ENCODE measurements around the gene KRT27. TPM values are rescaled to one million over a fixed set of nuclear protein-coding genes. Genes with fewer than 3 reads are reported as not detected.
A peak's percentile ranks its signal among the peaks of the same experiment; 100 is the strongest.

Gene KRT27
- total and polyA plus RNA-seq, 7 experiments from 2014 or later, result not detected

- Histone ChIP-seq H3K9me3 (ENCODE audit: control insufficient read depth in 2 of 3, low read length in 3 of 3) (no peaks in the 10 kb centered on the region), H3K36me3 (ENCODE audit: control insufficient read depth in 2 of 3, insufficient read depth in 3 of 3, low read length in 3 of 3) (no peaks in the 10 kb centered on the region), H3K4me3 (ENCODE audit: low read length) (no peak overlapping the region), H3K27me3 (ENCODE audit: control insufficient read depth in 2 of 2, insufficient read depth in 2 of 2, low read length in 2 of 2) (no peaks in the 10 kb centered on the region), H3K4me1 (ENCODE audit: control insufficient read depth in 2 of 2, insufficient read depth in 2 of 2, low read length in 2 of 2) (peaks cover 7 to 11% of the 10 kb centered on the region in 2 donors), H3K27ac (ENCODE audit: low read depth, low read length) (no peak overlapping the region)
- intact Hi-C loops (cut with micrococcal nuclease), result no loop called here
- peaks cover 7 to 24% (median 13%) of the 10 kb centered on the region in 5 donors for H3K27me3 Mint-ChIP-seq
- H3K9me3 Mint-ChIP-seq, result peaks cover 0 to 10% (median 0%) of the 10 kb centered on the region in 11 donors
- no peak overlapping the region for H3K4me3 Mint-ChIP-seq
- DNase-seq (no peak), ATAC-seq (no peak)
- ChIA-PET CTCF (interaction anchor here (0.6 to 0.7 kb wide), 3 partner anchors 14 to 1190 kb away, joined by 3 to 5 read pairs (median 3); no protein-coding TSS in a partner anchor), POLR2A (no interaction called here)
- peaks cover 0 to 43% (median 33%) of the 10 kb centered on the region in 5 donors for H3K36me3 Mint-ChIP-seq
- H3K27ac Mint-ChIP-seq, result no peak overlapping the region
- H3K4me1 Mint-ChIP-seq, result peaks cover 17 to 32% (median 25%) of the 10 kb centered on the region in 7 donors
Observed at GRCh38 chr17:40824015-40824832, 41.9 kb upstream of the KRT27 start.

DNA sequence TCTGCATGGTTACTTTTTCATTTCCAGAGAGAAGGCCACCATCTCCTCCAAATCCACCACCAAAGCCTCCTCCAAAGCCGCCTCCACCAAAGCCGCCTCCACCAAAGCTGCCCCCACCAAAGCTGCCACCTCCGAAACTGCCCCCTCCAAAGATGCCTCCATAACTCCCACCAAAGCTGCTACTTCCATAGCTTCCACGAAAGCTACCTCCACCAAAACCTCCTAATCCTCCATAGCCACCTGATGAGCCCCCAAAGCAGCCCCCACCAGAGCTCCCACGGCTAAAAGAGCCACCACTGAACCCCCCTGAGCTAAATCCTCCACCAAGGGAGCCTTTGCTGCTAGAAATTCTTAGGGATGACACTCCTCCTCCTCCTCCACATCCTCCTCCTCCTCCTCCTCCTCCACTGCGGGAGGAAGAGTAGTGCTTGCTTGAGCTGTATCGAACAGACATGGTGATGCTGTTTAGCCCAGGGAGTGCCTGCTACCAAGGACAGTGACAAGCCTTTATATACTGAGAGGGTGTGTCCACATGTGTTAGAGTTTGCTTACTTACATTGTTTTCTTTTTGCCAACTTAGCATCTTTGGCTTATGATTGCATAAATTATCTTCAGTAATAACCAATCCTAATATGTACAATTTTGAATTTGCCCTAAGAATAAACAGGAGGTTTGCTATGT lies 39.9 kb upstream of the KRT27 start, which contains the start of gene KRT10:
Gene KRT10 (minus strand): TSS at position 483 of the 681 bp plus-strand sequence. CDS start 29 bp downstream, at position 454.
- Histone ChIP-seq H3K27me3 (ENCODE audit: control insufficient read depth in 2 of 2, insufficient read depth in 2 of 2, low read length in 2 of 2) (no peaks in the 10 kb centered on the region), H3K36me3 (ENCODE audit: control insufficient read depth in 2 of 3, insufficient read depth in 3 of 3, low read length in 3 of 3) (peaks cover 0 to 3% (median 2%) of the 10 kb centered on the region in 3 experiments), H3K4me1 (ENCODE audit: control insufficient read depth in 2 of 2, insufficient read depth in 2 of 2, low read length in 2 of 2) (peaks cover 9 to 13% of the 10 kb centered on the region in 2 donors), H3K4me3 (ENCODE audit: low read length) (no peak within 1 kb of the TSS), H3K27ac (ENCODE audit: low read depth, low read length) (no peak within 1 kb of the TSS), H3K9me3 (ENCODE audit: control insufficient read depth in 2 of 3, low read length in 3 of 3) (no peaks in the 10 kb centered on the region)
- Mint-ChIP-seq H3K27ac (no peak within 1 kb of the TSS), H3K4me1 (peaks cover 12 to 39% (median 32%) of the 10 kb centered on the region in 7 donors), H3K36me3 (peaks cover 3 to 42% (median 37%) of the 10 kb centered on the region in 5 donors), H3K27me3 (peaks cover 7 to 24% (median 13%) of the 10 kb centered on the region in 5 donors), H3K9me3 (peaks cover 0 to 10% (median 2%) of the 10 kb centered on the region in 11 donors), H3K4me3 (no peak within 1 kb of the TSS)
- intact Hi-C loops (cut with micrococcal nuclease), result no loop called here
- DNase-seq, result no peak
- ATAC-seq, result no peak
- CTCF ChIA-PET, result interaction anchor here (1.2 kb wide), 1 partner anchor 841 kb away, joined by 3 read pairs; no protein-coding TSS in a partner anchor
- POLR2A ChIA-PET, result interaction anchor here (0.8 to 1.1 kb wide), 2 partner anchors 866 to 869 kb away, joined by 3 to 4 read pairs; partner anchors contain the start of gene EIF1

DNA sequence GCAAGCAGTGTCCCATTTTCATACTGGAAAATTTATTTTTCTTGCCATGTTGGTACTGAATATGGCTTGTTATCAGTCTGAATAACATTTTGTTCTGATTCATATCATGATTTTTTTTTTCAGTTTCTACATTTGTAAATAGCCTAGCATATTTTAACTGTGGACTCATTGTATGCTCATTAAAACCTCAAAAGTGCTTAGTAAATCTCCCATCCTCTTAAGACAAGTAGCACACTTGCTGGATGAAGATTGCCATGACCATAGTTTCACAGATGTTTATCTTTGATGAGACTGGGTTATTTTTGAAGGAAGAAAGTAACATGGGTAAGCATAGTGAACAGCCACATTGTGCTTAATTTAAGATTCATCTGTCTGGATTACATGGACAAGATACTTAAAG lies 39.2 kb upstream of the KRT27 start:
- Mint-ChIP-seq H3K27me3 (peaks cover 7 to 21% (median 13%) of the 10 kb centered on the region in 5 donors), H3K27ac (no peak overlapping the region), H3K4me3 (no peak overlapping the region), H3K9me3 (peaks cover 0 to 14% (median 4%) of the 10 kb centered on the region in 11 donors), H3K4me1 (peaks cover 17 to 43% (median 37%) of the 10 kb centered on the region in 7 donors), H3K36me3 (peaks cover 7 to 47% (median 44%) of the 10 kb centered on the region in 5 donors)
- Histone ChIP-seq H3K27me3 (ENCODE audit: control insufficient read depth in 2 of 2, insufficient read depth in 2 of 2, low read length in 2 of 2) (no peaks in the 10 kb centered on the region), H3K36me3 (ENCODE audit: control insufficient read depth in 2 of 3, insufficient read depth in 3 of 3, low read length in 3 of 3) (peaks cover 0 to 6% (median 4%) of the 10 kb centered on the region in 3 experiments), H3K27ac (ENCODE audit: low read depth, low read length) (no peak overlapping the region), H3K4me1 (ENCODE audit: control insufficient read depth in 2 of 2, insufficient read depth in 2 of 2, low read length in 2 of 2) (peaks cover 9 to 13% of the 10 kb centered on the region in 2 donors), H3K4me3 (ENCODE audit: low read length) (no peak overlapping the region), H3K9me3 (ENCODE audit: control insufficient read depth in 2 of 3, low read length in 3 of 3) (no peaks in the 10 kb centered on the region)
- ChIA-PET CTCF (interaction anchor here (1.2 kb wide), 1 partner anchor 841 kb away, joined by 3 read pairs; no protein-coding TSS in a partner anchor), POLR2A (interaction anchor here (0.8 to 1.1 kb wide), 4 partner anchors 11 to 869 kb away, joined by 3 to 4 read pairs (median 4); partner anchors contain the start of gene EIF1)
- DNase-seq (no peak), ATAC-seq (no peak)
- intact Hi-C loops (cut with micrococcal nuclease), result no loop called here

GRCh38 chr17:40820228-40820838 lies 38.0 kb upstream of the KRT27 start:
- DNase-seq, result no peak
- Mint-ChIP-seq H3K9me3 (peaks cover 0 to 15% (median 4%) of the 10 kb centered on the region in 11 donors), H3K27ac (peak overlapping the region in 5 of 9 donors; percentile 4 to 74 (median 59)), H3K4me3 (peak overlapping the region; percentile 29 to 98 (median 82)), H3K4me1 (peaks cover 16 to 38% (median 31%) of the 10 kb centered on the region in 7 donors), H3K27me3 (peaks cover 7 to 15% (median 8%) of the 10 kb centered on the region in 5 donors), H3K36me3 (peaks cover 7 to 43% (median 36%) of the 10 kb centered on the region in 5 donors)
- ChIA-PET POLR2A (interaction anchor here (0.7 to 2.2 kb wide), 8 partner anchors 7 to 869 kb away, joined by 3 to 41 read pairs (median 3); partner anchors contain the start of gene EIF1), CTCF (no interaction called here)
- Histone ChIP-seq H3K27ac (ENCODE audit: low read depth, low read length) (no peak overlapping the region), H3K27me3 (ENCODE audit: control insufficient read depth in 2 of 2, insufficient read depth in 2 of 2, low read length in 2 of 2) (no peaks in the 10 kb centered on the region), H3K36me3 (ENCODE audit: control insufficient read depth in 2 of 3, insufficient read depth in 3 of 3, low read length in 3 of 3) (peaks cover 0 to 6% (median 4%) of the 10 kb centered on the region in 3 experiments), H3K9me3 (ENCODE audit: control insufficient read depth in 2 of 3, low read length in 3 of 3) (no peaks in the 10 kb centered on the region), H3K4me1 (ENCODE audit: control insufficient read depth in 2 of 2, insufficient read depth in 2 of 2, low read length in 2 of 2) (peaks cover 9 to 13% of the 10 kb centered on the region in 2 donors), H3K4me3 (ENCODE audit: low read length) (no peak overlapping the region)
- ATAC-seq, result no peak
- intact Hi-C loops (cut with micrococcal nuclease), result no loop called here

DNA sequence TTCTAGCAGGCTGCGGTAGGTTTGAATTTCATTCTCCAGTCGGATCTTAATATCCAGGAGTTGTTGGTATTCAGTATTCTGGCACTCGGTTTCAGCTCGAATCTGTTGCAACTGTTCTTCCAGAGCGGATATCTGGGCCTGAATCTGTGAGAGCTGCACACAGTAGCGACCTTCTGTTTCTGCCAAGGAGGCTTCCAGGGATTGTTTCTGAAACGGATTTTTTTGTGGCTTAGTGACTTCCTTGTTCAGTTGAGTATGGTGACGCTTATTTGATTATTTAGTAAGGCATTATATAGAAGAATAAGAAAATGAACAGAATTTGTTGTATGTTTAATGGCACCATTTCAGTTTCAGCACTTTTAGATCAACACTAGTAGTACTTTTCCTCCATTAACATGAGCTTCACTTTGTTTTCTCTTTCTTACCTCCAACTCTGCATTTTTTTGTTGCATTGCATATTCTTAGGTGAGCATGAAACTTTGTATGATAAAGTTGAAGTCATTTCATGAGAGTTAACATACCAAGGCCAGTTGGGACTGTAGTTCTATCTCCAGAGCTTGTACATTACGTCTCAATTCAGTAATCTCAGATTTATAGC lies 37.3 kb upstream of the KRT27 start:
- Mint-ChIP-seq H3K27me3 (peaks cover 7 to 22% (median 9%) of the 10 kb centered on the region in 5 donors), H3K9me3 (peaks cover 0 to 15% (median 4%) of the 10 kb centered on the region in 11 donors), H3K27ac (peak overlapping the region; percentile 74 to 98 (median 86)), H3K4me1 (peaks cover 16 to 38% (median 31%) of the 10 kb centered on the region in 7 donors), H3K4me3 (peak overlapping the region; percentile 77 to 98 (median 82)), H3K36me3 (peaks cover 7 to 37% (median 35%) of the 10 kb centered on the region in 5 donors)
- peak overlapping the region; percentile 76 for H3K27ac ChIP-seq (ENCODE audit: low read depth, low read length)
- no peaks in the 10 kb centered on the region for H3K9me3 ChIP-seq (ENCODE audit: control insufficient read depth in 2 of 3, low read length in 3 of 3)
- peak overlapping the region; percentile 69 for H3K4me3 ChIP-seq (ENCODE audit: low read length)
- intact Hi-C loops (cut with micrococcal nuclease), result loop anchor here (2.0 to 10.0 kb wide), 3 partner anchors 171 to 848 kb away; partner anchors contain the start of gene SMARCE1 (in 1 of the 2)
- no peaks in the 10 kb centered on the region for H3K27me3 ChIP-seq (ENCODE audit: control insufficient read depth in 2 of 2, insufficient read depth in 2 of 2, low read length in 2 of 2)
- ChIA-PET CTCF (interaction anchor here (0.8 to 1.5 kb wide), 3 partner anchors 16 to 846 kb away, joined by 3 to 8 read pairs (median 4); no protein-coding TSS in a partner anchor), POLR2A (interaction anchor here (0.7 to 2.2 kb wide), 15 partner anchors 8 to 1417 kb away, joined by 3 to 41 read pairs (median 4); partner anchors contain the start of genes EIF1 and KRTAP16-1)
- no peak for ATAC-seq
- peaks cover 0 to 6% (median 4%) of the 10 kb centered on the region in 3 experiments for H3K36me3 ChIP-seq (ENCODE audit: control insufficient read depth in 2 of 3, insufficient read depth in 3 of 3, low read length in 3 of 3)
- peaks cover 9 to 13% of the 10 kb centered on the region in 2 donors for H3K4me1 ChIP-seq (ENCODE audit: control insufficient read depth in 2 of 2, insufficient read depth in 2 of 2, low read length in 2 of 2)
- no peak for DNase-seq
